CD4-positive, alpha-beta T cell treated with Interleukin-10 for 1 hour (primary cell): ENCODE measurements around the gene ADAM8.
"Not testable (repeated sequence)": the region's sequence is repeated elsewhere in the genome, so short reads cannot be mapped to it uniquely, and the experiment has no call there.

Source experiments
- DNase-seq: peaks from one replicate; pipeline ENCODE4 v3.0.0-alpha.2; 2020

The ADAM8 gene

GRCh38 chr10:133266056-133266795 lies 10.4 kb downstream of the ADAM8 start:
- no peak for DNase-seq

- not testable (repeated sequence) for DNase-seq
Measured at GRCh38 chr10:133265052-133265451, 11.6 kb downstream of the ADAM8 start.

- DNase-seq, result peak; percentile 62
Measured at GRCh38 chr10:133264461-133264860, 12.2 kb downstream of the ADAM8 start.

- DNase-seq, result no peak
Measured at GRCh38 chr10:133263674-133264073, 13.0 kb downstream of the ADAM8 start.

- no peak for DNase-seq
Measured at GRCh38 chr10:133262696-133263095, 14.0 kb downstream of the ADAM8 start.

GRCh38 chr10:133261726-133262325 lies 14.8 kb downstream of the ADAM8 start:
- peak; percentile 91 for DNase-seq

GRCh38 chr10:133260895-133261725 lies 15.6 kb downstream of the ADAM8 start:
- peak; percentile 70 for DNase-seq

- DNase-seq, result no peak
Measured at GRCh38 chr10:133259602-133259989, 17.1 kb downstream of the ADAM8 start.

GRCh38 chr10:133258818-133259601 lies 17.7 kb downstream of the ADAM8 start:
- DNase-seq, result peak; percentile 85

- DNase-seq, result peak; percentile 39
Measured at GRCh38 chr10:133258066-133258817, 18.4 kb downstream of the ADAM8 start.

GRCh38 chr10:133257489-133258065 lies 19.1 kb downstream of the ADAM8 start:
- peak; percentile 36 for DNase-seq

GRCh38 chr10:133255323-133255722 lies 21.3 kb downstream of the ADAM8 start:
- DNase-seq, result no peak

GRCh38 chr10:133254421-133255120 lies 22.1 kb downstream of the ADAM8 start:
- DNase-seq, result no peak

GRCh38 chr10:133253361-133253955 lies 23.2 kb downstream of the ADAM8 start:
- DNase-seq, result no peak

GRCh38 chr10:133252223-133252552 lies 24.5 kb downstream of the ADAM8 start:
- DNase-seq, result no peak

- DNase-seq, result no peak
Measured at GRCh38 chr10:133251388-133252222, 25.1 kb downstream of the ADAM8 start.

GRCh38 chr10:133249975-133250754 lies 26.5 kb downstream of the ADAM8 start:
- DNase-seq, result no peak

- DNase-seq, result no peak
Measured at GRCh38 chr10:133249094-133249780, 27.4 kb downstream of the ADAM8 start.
